Mammary epithelial cell (primary cell): ENCODE results near the gene B4GALNT2.

Experiments used
- CTCF ChIP-seq, 2 donors: IDR thresholded peaks in 1 of 2; conservative IDR thresholded peaks in 1 of 2; 2 replicates each; pipeline ENCODE4 v1.5.1; 2011 to 2012; ENCODE audit warnings: inconsistent platforms in 2 of 2, low read length in 2 of 2, mild to moderate bottlenecking in 2 of 2, control low read depth in 1 of 2, low read depth in 1 of 2; ENCODE audit not compliant: insufficient read depth in 1 of 2; ENCODE audit errors: extremely low read depth in 1 of 2
- EZH2 ChIP-seq: IDR thresholded peaks from 2 replicates; pipeline ENCODE4 v1.6.1; 2012; ENCODE audit warnings: low read length, inconsistent platforms, borderline replicate concordance

GRCh38 chr17:49090878-49091594, 41.5 kb upstream of the B4GALNT2 start:
- TF ChIP-seq CTCF (conservative IDR thresholded peaks at IDR 0.05 in 1 of 2, IDR thresholded peaks at IDR 0.05 in 1 of 2; ENCODE audit: extremely low read depth in 1 of 2, insufficient read depth in 1 of 2, low read depth in 1 of 2, low read length in 2 of 2): no peak
- TF ChIP-seq EZH2: no peak
